H9 (cell line): ENCODE results near the gene PRELID1. TPM values are rescaled to one million over a fixed set of nuclear protein-coding genes. Genes with fewer than 3 reads are reported as not detected.

Experiments
- DNase-seq: peaks from one replicate; pipeline ENCODE4 v3.0.0-alpha.2; 2017
- H2AFZ ChIP-seq: one replicate; pipeline ENCODE4 v1.6.1; 2013; ENCODE audit warnings: mild to moderate bottlenecking, low read length, control low read depth, moderate library complexity
- H2AK5ac ChIP-seq: 2 replicates; pipeline ENCODE4 v1.6.1; 2013; ENCODE audit warnings: low read length, control low read depth, mixed read lengths; ENCODE audit not compliant: insufficient read length
- H2BK120ac ChIP-seq: one replicate; pipeline ENCODE4 v1.6.1; 2013; ENCODE audit warnings: low read depth, mild to moderate bottlenecking, low read length, control low read depth, inconsistent platforms; ENCODE audit not compliant: poor library complexity, severe bottlenecking
- H2BK12ac ChIP-seq: 2 replicates; pipeline ENCODE4 v1.6.1; 2013; ENCODE audit warnings: low read length, control low read depth, mixed read lengths, low read depth; ENCODE audit not compliant: insufficient read length
- H2BK15ac ChIP-seq: 2 replicates; pipeline ENCODE4 v1.6.1; 2013; ENCODE audit warnings: low read depth, low read length, control low read depth
- H2BK20ac ChIP-seq: one replicate; pipeline ENCODE4 v1.6.1; 2013; ENCODE audit warnings: low read depth, mild to moderate bottlenecking, low read length, control low read depth, inconsistent platforms; ENCODE audit not compliant: poor library complexity, severe bottlenecking
- H2BK5ac ChIP-seq: 2 replicates; pipeline ENCODE4 v1.6.1; 2013; ENCODE audit warnings: low read length, control low read depth, mixed read lengths; ENCODE audit not compliant: insufficient read length
- H3K14ac ChIP-seq: 2 replicates; pipeline ENCODE4 v1.6.1; 2013; ENCODE audit warnings: low read length, control low read depth; ENCODE audit not compliant: insufficient read depth
- H3K18ac ChIP-seq: 2 replicates; pipeline ENCODE4 v1.6.1; 2013; ENCODE audit warnings: low read depth, mild to moderate bottlenecking, mixed read lengths, low read length, control low read depth; ENCODE audit not compliant: insufficient read length
- H3K23ac ChIP-seq: 2 replicates; pipeline ENCODE4 v1.6.1; 2013; ENCODE audit warnings: low read length, control low read depth, mixed read lengths, low read depth; ENCODE audit not compliant: insufficient read length
- H3K23me2 ChIP-seq: 2 replicates; pipeline ENCODE4 v1.6.1; 2013; ENCODE audit warnings: low read depth, mild to moderate bottlenecking, mixed read lengths, low read length, control low read depth; ENCODE audit not compliant: insufficient read length, poor library complexity, severe bottlenecking
- H3K27ac ChIP-seq: 2 replicates; pipeline ENCODE4 v1.5.1; 2013; ENCODE audit warnings: low read length, control low read depth, mixed read lengths, low read depth; ENCODE audit not compliant: insufficient read length
- H3K27me3 ChIP-seq: 2 replicates; pipeline ENCODE4 v1.6.1; 2013; ENCODE audit warnings: low read length, control low read depth, inconsistent platforms; ENCODE audit not compliant: insufficient read depth
- H3K4ac ChIP-seq: 2 replicates; pipeline ENCODE4 v1.6.1; 2013; ENCODE audit warnings: low read depth, mild to moderate bottlenecking, control low read depth, inconsistent platforms, low read length, moderate library complexity
- H3K4me1 ChIP-seq: 2 replicates; pipeline ENCODE4 v1.6.1; 2013; ENCODE audit warnings: low read length, control low read depth, inconsistent platforms; ENCODE audit not compliant: insufficient read depth
- H3K4me2 ChIP-seq: 2 replicates; pipeline ENCODE4 v1.6.1; 2013; ENCODE audit warnings: low read length, control low read depth, mixed read lengths; ENCODE audit not compliant: insufficient read length, insufficient read depth
- H3K56ac ChIP-seq: 2 replicates; pipeline ENCODE4 v1.6.1; 2013; ENCODE audit warnings: low read depth, mild to moderate bottlenecking, mixed read lengths, low read length, control low read depth; ENCODE audit not compliant: insufficient read length
- H3K79me1 ChIP-seq: 2 replicates; pipeline ENCODE4 v1.6.1; 2013; ENCODE audit warnings: low read depth, mild to moderate bottlenecking, moderate library complexity, low read length, control low read depth, inconsistent platforms; ENCODE audit not compliant: insufficient read depth, poor library complexity, severe bottlenecking
- H3K79me2 ChIP-seq: 2 replicates; pipeline ENCODE4 v1.6.1; 2013; ENCODE audit warnings: low read length, control low read depth, inconsistent platforms; ENCODE audit not compliant: insufficient read depth
- H3K9ac ChIP-seq: 2 replicates; pipeline ENCODE4 v1.6.1; 2013; ENCODE audit warnings: low read length, control low read depth, mixed read lengths; ENCODE audit not compliant: insufficient read length; ENCODE audit errors: extremely low read depth
- H3K9me3 ChIP-seq: one replicate; pipeline ENCODE4 v1.6.1; 2013; ENCODE audit warnings: low read depth, low read length, inconsistent platforms; ENCODE audit not compliant: control insufficient read depth
- H3T11ph ChIP-seq: one replicate; pipeline ENCODE4 v1.6.1; 2013; ENCODE audit warnings: mild to moderate bottlenecking, low read length, control low read depth, inconsistent platforms
- H4K20me1 ChIP-seq: one replicate; pipeline ENCODE4 v1.6.1; 2013; ENCODE audit not compliant: control insufficient read depth, insufficient read length, insufficient read depth
- H4K5ac ChIP-seq: 2 replicates; pipeline ENCODE4 v1.6.1; 2013; ENCODE audit warnings: low read depth, mild to moderate bottlenecking, mixed read lengths, low read length, control low read depth; ENCODE audit not compliant: insufficient read length
- H4K8ac ChIP-seq: replicated peaks from 2 replicates; pipeline ENCODE4 v1.6.1; 2013; ENCODE audit warnings: low read length, control low read depth, mixed read lengths, low read depth; ENCODE audit not compliant: insufficient read length
- H4K91ac ChIP-seq: 2 replicates; pipeline ENCODE4 v1.6.1; 2013; ENCODE audit warnings: low read depth, mild to moderate bottlenecking, moderate library complexity, mixed read lengths, low read length, control low read depth; ENCODE audit not compliant: insufficient read length
- H3K27ac Mint-ChIP-seq, 3 experiments: 2 replicates in 2 of 3; 3 replicates in 1 of 3; pipeline ENCODE4 v1.8.0; 2020 to 2021; ENCODE audit warnings: mixed read lengths in 3 of 3, mild to moderate bottlenecking in 1 of 3, moderate library complexity in 1 of 3
- H3K27me3 Mint-ChIP-seq: 2 replicates; pipeline ENCODE4 v1.8.0; 2021; ENCODE audit warnings: low read depth, mild to moderate bottlenecking, moderate library complexity, mixed read lengths
- H3K36me3 Mint-ChIP-seq, 3 experiments: 2 replicates in 2 of 3; 3 replicates in 1 of 3; pipeline ENCODE4 v1.8.0; 2020 to 2021; ENCODE audit warnings: low read depth in 3 of 3, mixed read lengths in 3 of 3; ENCODE audit not compliant: insufficient read depth in 1 of 3
- H3K4me1 Mint-ChIP-seq, 2 experiments: 2 replicates each; pipeline ENCODE4 v1.8.0; 2020; ENCODE audit warnings: mixed read lengths in 2 of 2
- H3K4me3 Mint-ChIP-seq, 2 experiments: 2 replicates in 1 of 2; 3 replicates in 1 of 2; pipeline ENCODE4 v1.8.0; 2020 to 2021; ENCODE audit warnings: mild to moderate bottlenecking in 2 of 2, mixed read lengths in 2 of 2, moderate library complexity in 1 of 2
- H3K9me3 Mint-ChIP-seq, 2 experiments: 2 replicates in 1 of 2; 3 replicates in 1 of 2; pipeline ENCODE4 v1.8.0; 2020; ENCODE audit warnings: mild to moderate bottlenecking in 2 of 2, mixed read lengths in 2 of 2, moderate library complexity in 1 of 2
- CTCF ChIP-seq: fragments of 200-600 bp; sonication (generic); conservative IDR thresholded peaks from 3 replicates; pipeline ENCODE4 v1.8.0; 2021; ENCODE audit warnings: antibody characterized with exemption, mild to moderate bottlenecking
- WGBS: extraction: QIAGEN DNeasy Blood & Tissue Kit; methylation state at CpG from one replicate; pipeline ENCODE4 v1.1.7; 2013; ENCODE audit warnings: missing lambda C conversion rate, low lambda C conversion rate, mixed read lengths; ENCODE audit not compliant: insufficient read length; ENCODE audit errors: extremely low coverage; 5-methylcytosine and 5-hydroxymethylcytosine counted together
- total RNA-seq: library from RNA; stranded (reverse); gene quantifications from 2 replicates; pipeline ENCODE4 v1.2.1, GENCODE V29; 2021

Gene PRELID1
- total RNA-seq, 1 experiment from 2014 or later = 213 TPM

- H2AK5ac ChIP-seq = no peak overlapping the region
- H4K5ac ChIP-seq = no peak overlapping the region
- no peak overlapping the region for H3K4ac ChIP-seq
- no peak overlapping the region for H2BK15ac ChIP-seq
- Mint-ChIP-seq H3K27me3 (no peaks in the 10 kb centered on the region), H3K36me3 (peaks cover 4 to 57% (median 53%) of the 10 kb centered on the region in 3 experiments; a peak in 6 of 7 replicates), H3K4me1 (peaks cover 23 to 30% of the 10 kb centered on the region in 2 experiments), H3K27ac (peak overlapping the region in 1 of 3 experiments; percentile 56; a peak in 2 of 7 replicates), H3K9me3 (no peaks in the 10 kb centered on the region), H3K4me3 (no peak overlapping the region)
- no CpG with 5 or more reads among the region's 6 CpGs for WGBS
- H3K9me3 ChIP-seq = no peaks in the 10 kb centered on the region
- no peak overlapping the region for H4K8ac ChIP-seq
- H2BK20ac ChIP-seq = no peak overlapping the region
- H3K56ac ChIP-seq = no peak overlapping the region
- no peak overlapping the region for H2AFZ ChIP-seq
- H3K4me1 ChIP-seq = peaks cover 9% of the 10 kb centered on the region; the same call in 1 of the 2 replicates
- H3K18ac ChIP-seq = no peak overlapping the region
- no peak overlapping the region for H2BK120ac ChIP-seq
- no peak overlapping the region for H2BK12ac ChIP-seq
- no peak overlapping the region for H3K9ac ChIP-seq
- no peaks in the 10 kb centered on the region for H3K79me2 ChIP-seq
- H3K27ac ChIP-seq = no peak overlapping the region
- H3K4me2 ChIP-seq = no peak overlapping the region
- no peaks in the 10 kb centered on the region for H3K27me3 ChIP-seq
- no peak overlapping the region for H2BK5ac ChIP-seq
- H3K79me1 ChIP-seq = no peaks in the 10 kb centered on the region
- H3K23ac ChIP-seq = no peak overlapping the region
- no peak overlapping the region for H3K14ac ChIP-seq
- H4K91ac ChIP-seq = no peak overlapping the region
- no peak for DNase-seq
- peaks cover 2% of the 10 kb centered on the region for H4K20me1 ChIP-seq
- H3K23me2 ChIP-seq = no peaks in the 10 kb centered on the region
- no peak overlapping the region for H3T11ph ChIP-seq
- no peak for TF ChIP-seq CTCF
Observed at GRCh38 chr5:177329883-177330282, 26.3 kb downstream of the PRELID1 start.
